Spinal cord (tissue), 10 donors: ENCODE measurements around the gene MRPL40. TPM values are rescaled to one million over a fixed set of nuclear protein-coding genes. Genes with fewer than 3 reads are reported as not detected.
A peak's percentile ranks its signal among the peaks of the same experiment; 100 is the strongest.

Experiments
- DNase-seq, 6 donors: peaks; one replicate each; pipeline versions ENCODE4 v3.0.0 to v3.0.0-alpha.2; 2013 to 2015; ENCODE audit warnings: low spot score in 6 of 6, low read depth in 4 of 6
- H3K27ac ChIP-seq: one replicate; pipeline ENCODE4 v1.5.1; 2013; ENCODE audit warnings: low read depth, low read length, control low read depth
- H3K27me3 ChIP-seq: one replicate; pipeline ENCODE4 v1.6.1; 2013; ENCODE audit warnings: low read length; ENCODE audit not compliant: control insufficient read depth, insufficient read depth
- H3K36me3 ChIP-seq: one replicate; pipeline ENCODE4 v1.6.1; 2013; ENCODE audit warnings: low read length; ENCODE audit not compliant: control insufficient read depth, insufficient read depth
- H3K4me1 ChIP-seq: one replicate; pipeline ENCODE4 v1.6.1; 2013; ENCODE audit warnings: low read length; ENCODE audit not compliant: control insufficient read depth, insufficient read depth
- H3K4me3 ChIP-seq: one replicate; pipeline ENCODE4 v1.5.1; 2013; ENCODE audit warnings: low read depth, low read length, control low read depth
- H3K9me3 ChIP-seq: one replicate; pipeline ENCODE4 v1.6.1; 2013; ENCODE audit warnings: low read length; ENCODE audit not compliant: control insufficient read depth, insufficient read depth
- WGBS: methylation state at CpG from one replicate; pipeline ENCODE4 v1.1.5; 2013; ENCODE audit warnings: missing lambda C conversion rate; ENCODE audit not compliant: insufficient coverage; 5-methylcytosine and 5-hydroxymethylcytosine counted together
- polyA plus RNA-seq, 2 donors: library from polyadenylated mRNA; unstranded; fragments of 120-200 nt; gene quantifications; one replicate each; pipeline ENCODE4 v1.2.1, GENCODE V29; 2013; ENCODE audit not compliant: insufficient read length in 2 of 2
- total RNA-seq, 2 donors: library from RNA; depleted of rRNA in 1 of 2; stranded (reverse); fragments of 120-200 nt in 1 of 2; fragments of >200 nt in 1 of 2; gene quantifications; one replicate each; pipeline versions ENCODE4 v1.2.3 to v1.2.4, GENCODE V29; 2013 to 2014
- donor health status: healthy.

MRPL40 gene
- total and polyA plus RNA-seq, 4 donors: 20.2 to 53.8 (median 36.8) TPM

GRCh38 chr22:19405652-19406051 lies 26.7 kb upstream of the MRPL40 start:
- H3K4me1 ChIP-seq: no peaks in the 10 kb centered on the region
- WGBS: 97% methylated on average over 8 of the region's 8 CpGs

GRCh38 chr22:19406281-19406811 lies 26.0 kb upstream of the MRPL40 start:
- no peak for DNase-seq
- Histone ChIP-seq H3K27ac (no peak overlapping the region), H3K4me3 (no peak overlapping the region), H3K27me3 (no peaks in the 10 kb centered on the region), H3K9me3 (no peaks in the 10 kb centered on the region), H3K4me1 (peaks cover 5% of the 10 kb centered on the region), H3K36me3 (peaks cover 39% of the 10 kb centered on the region)
- WGBS: 94% methylated on average over 3 of the region's 3 CpGs

More at GRCh38 chr22:19405652-19406051, 26.7 kb upstream of the MRPL40 start:
- peaks cover 42% of the 10 kb centered on the region for H3K36me3 ChIP-seq
- no peak overlapping the region for H3K27ac ChIP-seq
- DNase-seq: no peak
- H3K9me3 ChIP-seq: no peaks in the 10 kb centered on the region
- H3K27me3 ChIP-seq: no peaks in the 10 kb centered on the region
- H3K4me3 ChIP-seq: no peak overlapping the region

GRCh38 chr22:19406846-19407245 lies 25.5 kb upstream of the MRPL40 start:
- no peak overlapping the region for H3K27ac ChIP-seq
- DNase-seq: no peak
- H3K9me3 ChIP-seq: no peaks in the 10 kb centered on the region
- no peaks in the 10 kb centered on the region for H3K27me3 ChIP-seq
- H3K4me1 ChIP-seq: peaks cover 6% of the 10 kb centered on the region
- H3K4me3 ChIP-seq: no peak overlapping the region
- peaks cover 35% of the 10 kb centered on the region for H3K36me3 ChIP-seq
- no CpG with 5 or more reads among the region's 4 CpGs for WGBS

GRCh38 chr22:19407649-19408606 lies 24.4 kb upstream of the MRPL40 start:
- Histone ChIP-seq H3K27me3 (no peaks in the 10 kb centered on the region), H3K4me3 (no peak overlapping the region), H3K4me1 (peaks cover 6% of the 10 kb centered on the region), H3K27ac (no peak overlapping the region), H3K9me3 (no peaks in the 10 kb centered on the region), H3K36me3 (peaks cover 34% of the 10 kb centered on the region)
- peak in 1 of 6 donors; percentile 34 for DNase-seq
- WGBS: 84% methylated on average over 13 of the region's 16 CpGs

GRCh38 chr22:19410941-19411689 lies 21.2 kb upstream of the MRPL40 start:
- H3K27ac ChIP-seq: no peak overlapping the region
- H3K27me3 ChIP-seq: no peaks in the 10 kb centered on the region
- peaks cover 6% of the 10 kb centered on the region for H3K4me1 ChIP-seq
- H3K4me3 ChIP-seq: no peak overlapping the region
- no peak for DNase-seq
- peaks cover 25% of the 10 kb centered on the region for H3K36me3 ChIP-seq
- no peaks in the 10 kb centered on the region for H3K9me3 ChIP-seq
- 74% methylated on average over 5 of the region's 6 CpGs for WGBS

GRCh38 chr22:19411690-19412045 lies 20.7 kb upstream of the MRPL40 start:
- DNase-seq: no peak

GRCh38 chr22:19412478-19412877 lies 19.9 kb upstream of the MRPL40 start:
- no peaks in the 10 kb centered on the region for H3K27me3 ChIP-seq
- peaks cover 6% of the 10 kb centered on the region for H3K4me1 ChIP-seq
- no peaks in the 10 kb centered on the region for H3K9me3 ChIP-seq
- H3K4me3 ChIP-seq: no peak overlapping the region
- DNase-seq: peak in 1 of 6 donors; percentile 16
- no peak overlapping the region for H3K27ac ChIP-seq
- 87% methylated on average over 4 of the region's 4 CpGs for WGBS
- peaks cover 17% of the 10 kb centered on the region for H3K36me3 ChIP-seq

More at GRCh38 chr22:19411690-19412045, 20.7 kb upstream of the MRPL40 start:
- peaks cover 6% of the 10 kb centered on the region for H3K4me1 ChIP-seq
- no peaks in the 10 kb centered on the region for H3K27me3 ChIP-seq
- no CpG with 5 or more reads among the region's 1 CpG for WGBS
- H3K4me3 ChIP-seq: no peak overlapping the region
- no peaks in the 10 kb centered on the region for H3K9me3 ChIP-seq
- no peak overlapping the region for H3K27ac ChIP-seq
- H3K36me3 ChIP-seq: peaks cover 20% of the 10 kb centered on the region

- H3K4me1 ChIP-seq: peaks cover 6% of the 10 kb centered on the region
- no peak for DNase-seq
Measured at GRCh38 chr22:19412923-19413322, 19.4 kb upstream of the MRPL40 start.

GRCh38 chr22:19419086-19419463 lies 13.3 kb upstream of the MRPL40 start:
- Histone ChIP-seq H3K4me1 (no peaks in the 10 kb centered on the region), H3K9me3 (no peaks in the 10 kb centered on the region), H3K27me3 (no peaks in the 10 kb centered on the region), H3K4me3 (no peak overlapping the region), H3K27ac (no peak overlapping the region), H3K36me3 (no peaks in the 10 kb centered on the region)
- DNase-seq: no peak
- 93% methylated on average over 5 of the region's 5 CpGs for WGBS

More at GRCh38 chr22:19412923-19413322, 19.4 kb upstream of the MRPL40 start:
- H3K27me3 ChIP-seq: no peaks in the 10 kb centered on the region
- no peaks in the 10 kb centered on the region for H3K9me3 ChIP-seq
- no peak overlapping the region for H3K27ac ChIP-seq
- H3K36me3 ChIP-seq: peaks cover 14% of the 10 kb centered on the region
- 90% methylated on average over 4 of the region's 4 CpGs for WGBS
- no peak overlapping the region for H3K4me3 ChIP-seq
